Measurements from ENCODE around the gene CNTNAP4.

- TF ChIP-seq CTCF (IDR thresholded peaks at IDR 0.05) = no peak
- no peak for TF ChIP-seq EP300 (IDR thresholded peaks at IDR 0.05; ENCODE audit: low read depth)
- TF ChIP-seq POLR2AphosphoS5 (IDR thresholded peaks at IDR 0.05) = no peak
- TF ChIP-seq POLR2A (IDR thresholded peaks at IDR 0.05) = no peak
These were observed 222.8 kb downstream of the CNTNAP4 start for GRCh38 chr16:76500006-76500405.
